Gastroesophageal sphincter (tissue), 4 donors: ENCODE results near the gene NPAS1. TPM values are rescaled to one million over a fixed set of nuclear protein-coding genes. Genes with fewer than 3 reads are reported as not detected.
A peak's percentile ranks its signal among the peaks of the same experiment; 100 is the strongest.

Experiments
- ATAC-seq: fragments of 150-250 bp; one replicate; pipeline ENCODE4 v1.9.1; 2016; ENCODE audit warnings: mild to moderate bottlenecking, moderate library complexity
- H3K27ac ChIP-seq, 4 donors: fragments of 200-600 bp; sonication (generic) in 3 of 4; 1 replicate in 3 of 4; 2 replicates in 1 of 4; pipeline ENCODE4 v1.5.1; 2016 to 2019
- H3K27me3 ChIP-seq: fragments of 200-600 bp; sonication (generic); one replicate; pipeline ENCODE4 v1.5.1; 2019
- H3K36me3 ChIP-seq, 2 donors: fragments of 200-600 bp; sonication (generic); one replicate each; pipeline ENCODE4 v1.5.1; 2019; ENCODE audit warnings: control low read depth in 1 of 2
- H3K4me1 ChIP-seq, 3 donors: fragments of 200-600 bp; sonication (generic); 1 replicate in 2 of 3; 2 replicates in 1 of 3; pipeline ENCODE4 v1.5.1; 2016 to 2019; ENCODE audit warnings: control low read depth in 2 of 3
- H3K4me3 ChIP-seq, 2 donors: fragments of 200-600 bp; sonication (generic); one replicate each; pipeline ENCODE4 v1.5.1; 2019; ENCODE audit warnings: mild to moderate bottlenecking in 1 of 2, moderate library complexity in 1 of 2
- H3K9me3 ChIP-seq, 3 donors: fragments of 200-600 bp; sonication (generic); one replicate each; pipeline ENCODE4 v1.5.1; 2017 to 2019; ENCODE audit warnings: control low read depth in 2 of 3
- CTCF ChIP-seq, 4 experiments: fragments of 200-600 bp in 2 of 4; fragments of 450-650 bp in 2 of 4; sonication (generic) in 1 of 4; IDR thresholded peaks; one replicate each; pipeline ENCODE4 v1.5.1; 2017 to 2019; ENCODE audit warnings: antibody characterized with exemption in 4 of 4, mild to moderate bottlenecking in 2 of 4, moderate library complexity in 2 of 4
- EP300 ChIP-seq: sonication (generic); formaldehyde crosslinking; IDR thresholded peaks from one replicate; pipeline ENCODE4 v1.6.1; 2017; ENCODE audit warnings: antibody characterized with exemption, mild to moderate bottlenecking
- POLR2A ChIP-seq, 2 donors: fragments of 450-650 bp; IDR thresholded peaks; one replicate each; pipeline ENCODE4 v1.6.1; 2017; ENCODE audit warnings: antibody characterized with exemption in 2 of 2, mild to moderate bottlenecking in 2 of 2, moderate library complexity in 1 of 2
- POLR2AphosphoS5 ChIP-seq: sonication (generic); formaldehyde crosslinking; IDR thresholded peaks from one replicate; pipeline ENCODE4 v1.6.1; 2017; ENCODE audit warnings: antibody characterized with exemption
- WGBS, 2 donors: methylation state at CpG; one replicate each; pipeline ENCODE4 v1.1.5; 2018; ENCODE audit warnings: low coverage in 1 of 2; 5-methylcytosine and 5-hydroxymethylcytosine counted together
- total RNA-seq, 4 donors: library from RNA; depleted of rRNA; stranded (reverse); fragments of >200 nt; gene quantifications; one replicate each; pipeline ENCODE4 v1.1.0, GENCODE V29; 2016

Gene NPAS1
- total RNA-seq, 4 donors from 2014 or later = 0.85 TPM; not detected in 3

- Histone ChIP-seq H3K4me1 (peaks cover 0 to 27% (median 11%) of the 10 kb centered on the region in 3 donors), H3K4me3 (no peak overlapping the region), H3K36me3 (peaks cover 0 to 71% of the 10 kb centered on the region in 2 donors), H3K27me3 (no peaks in the 10 kb centered on the region), H3K9me3 (no peaks in the 10 kb centered on the region), H3K27ac (peak overlapping the region; percentile 6 to 73 (median 71))
- WGBS, 2 donors = 0 to 5% methylated on average over 3 to 5 of the region's 19 CpGs
- TF ChIP-seq EP300 = no peak
- peak; percentile 60 for TF ChIP-seq POLR2AphosphoS5
- TF ChIP-seq POLR2A (IDR thresholded peaks at IDR 0.05) = no peak
- peak in 3 of 4 experiments; percentile 87 to 89 (median 87) for TF ChIP-seq CTCF (IDR thresholded peaks at IDR 0.05)
- peak; percentile 89 for ATAC-seq
These were observed 28.5 kb upstream of the NPAS1 start for GRCh38 chr19:46990991-46991676.

GRCh38 chr19:46992699-46993535, 26.7 kb upstream of the NPAS1 start:
- WGBS, 2 donors = 74% methylated on average over 3 of the region's 25 CpGs; no CpG with 5 or more reads in 1 of the 2 donors
- no peak overlapping the region for H3K4me3 ChIP-seq
- peaks cover 0 to 86% of the 10 kb centered on the region in 2 donors for H3K36me3 ChIP-seq
- peak overlapping the region in 2 of 4 donors; percentile 4 to 43 for H3K27ac ChIP-seq
- ATAC-seq = no peak
- peaks cover 0 to 27% (median 11%) of the 10 kb centered on the region in 3 donors for H3K4me1 ChIP-seq
- no peaks in the 10 kb centered on the region for H3K9me3 ChIP-seq
- no peaks in the 10 kb centered on the region for H3K27me3 ChIP-seq
- no peak for TF ChIP-seq POLR2A (IDR thresholded peaks at IDR 0.05)
- no peak for TF ChIP-seq CTCF (IDR thresholded peaks at IDR 0.05)
- TF ChIP-seq POLR2AphosphoS5 = no peak
- TF ChIP-seq EP300 = no peak

GRCh38 chr19:46993622-46994021, 26.0 kb upstream of the NPAS1 start:
- no peak overlapping the region for H3K4me3 ChIP-seq
- WGBS, 2 donors = no CpG with 5 or more reads among the region's 7 CpGs
- peak overlapping the region in 1 of 4 donors; percentile 43 for H3K27ac ChIP-seq
- no peak for ATAC-seq
- TF ChIP-seq EP300 (no peak), CTCF (IDR thresholded peaks at IDR 0.05) (no peak), POLR2AphosphoS5 (no peak), POLR2A (IDR thresholded peaks at IDR 0.05) (no peak)
- H3K27me3 ChIP-seq = no peaks in the 10 kb centered on the region
- no peaks in the 10 kb centered on the region for H3K9me3 ChIP-seq
- peaks cover 0 to 86% of the 10 kb centered on the region in 2 donors for H3K36me3 ChIP-seq
- H3K4me1 ChIP-seq = peaks cover 0 to 27% (median 11%) of the 10 kb centered on the region in 3 donors

GRCh38 chr19:46994141-46994686, 25.4 kb upstream of the NPAS1 start:
- H3K36me3 ChIP-seq = peaks cover 0 to 86% of the 10 kb centered on the region in 2 donors
- H3K4me1 ChIP-seq = peaks cover 0 to 27% (median 11%) of the 10 kb centered on the region in 3 donors
- no peaks in the 10 kb centered on the region for H3K27me3 ChIP-seq
- no peak for TF ChIP-seq POLR2AphosphoS5
- no peak for TF ChIP-seq EP300
- no peak for TF ChIP-seq CTCF (IDR thresholded peaks at IDR 0.05)
- TF ChIP-seq POLR2A (IDR thresholded peaks at IDR 0.05) = no peak
- no peak overlapping the region for H3K4me3 ChIP-seq
- no peak for ATAC-seq
- H3K9me3 ChIP-seq = no peaks in the 10 kb centered on the region
- WGBS, 2 donors = 100% methylated on average over 2 of the region's 17 CpGs
- no peak overlapping the region for H3K27ac ChIP-seq
